ENCODE data around the gene SIGLEC1.

The SIGLEC1 gene

GRCh38 chr20:3698591-3699001, 13.8 kb downstream of the SIGLEC1 start:
- peak; percentile 50 for DNase-seq

- no peak for DNase-seq
These were observed 14.7 kb downstream of the SIGLEC1 start for GRCh38 chr20:3697588-3698305.

- no peak for DNase-seq
These were observed 15.4 kb downstream of the SIGLEC1 start for GRCh38 chr20:3696745-3697587.

- no peak for DNase-seq
These were observed 16.2 kb downstream of the SIGLEC1 start for GRCh38 chr20:3696200-3696599.

- no peak for DNase-seq
These were observed 17.5 kb downstream of the SIGLEC1 start for GRCh38 chr20:3694864-3695263.

GRCh38 chr20:3693376-3693775, 19.0 kb downstream of the SIGLEC1 start:
- no peak for DNase-seq

GRCh38 chr20:3692706-3693294, 19.6 kb downstream of the SIGLEC1 start:
- DNase-seq: no peak

GRCh38 chr20:3691897-3692296, 20.5 kb downstream of the SIGLEC1 start:
- DNase-seq: no peak

- no peak for DNase-seq
These were observed 21.1 kb downstream of the SIGLEC1 start for GRCh38 chr20:3691306-3691705.

- DNase-seq: no peak
These were observed 22.0 kb downstream of the SIGLEC1 start for GRCh38 chr20:3690413-3690812.

- no peak for DNase-seq
These were observed 22.4 kb downstream of the SIGLEC1 start for GRCh38 chr20:3689978-3690377.

GRCh38 chr20:3687655-3688054, 24.7 kb downstream of the SIGLEC1 start:
- DNase-seq: no peak

GRCh38 chr20:3686867-3687321, 25.5 kb downstream of the SIGLEC1 start:
- DNase-seq: peak; percentile 89

GRCh38 chr20:3686421-3686820, 26.0 kb downstream of the SIGLEC1 start:
- DNase-seq: no peak

- no peak for DNase-seq
These were observed 27.1 kb downstream of the SIGLEC1 start for GRCh38 chr20:3685341-3685740.

- DNase-seq: peak; percentile 73
These were observed 30.2 kb downstream of the SIGLEC1 start, which contains the start of gene ADAM33 for GRCh38 chr20:3681931-3682781. Gene ADAM33 (minus strand): TSS chr20:3682010. CDS start chr20:3682004, 6 bp downstream.

GRCh38 chr20:3681352-3681930, 31.0 kb downstream of the SIGLEC1 start:
- DNase-seq: no peak

- no peak for DNase-seq
These were observed 31.6 kb downstream of the SIGLEC1 start for GRCh38 chr20:3680701-3681351.

- DNase-seq: no peak
These were observed 32.4 kb downstream of the SIGLEC1 start for GRCh38 chr20:3679749-3680700.

Data from right forelimb (tissue), 1 donor.